Measurements from ENCODE around the gene DNAH7.

DNAH7 gene

GRCh38 chr2:196046123-196046917 lies 22.3 kb downstream of the DNAH7 start:
- DNase-seq (ENCODE audit: low spot score) = no peak
- no peak for TF ChIP-seq CTCF (IDR thresholded peaks at IDR 0.05; ENCODE audit: borderline replicate concordance, control extremely low read depth, extremely low read depth, insufficient read depth, missing control alignments)
- in situ Hi-C loops (cut with MboI; ENCODE audit: low sequenced_read_pairs, unreplicated experiment) = no loop called here

GRCh38 chr2:196041786-196042185 lies 26.9 kb downstream of the DNAH7 start:
- in situ Hi-C loops (cut with MboI; ENCODE audit: low sequenced_read_pairs, unreplicated experiment) = no loop called here
- no peak for TF ChIP-seq CTCF (IDR thresholded peaks at IDR 0.05; ENCODE audit: borderline replicate concordance, control extremely low read depth, extremely low read depth, insufficient read depth, missing control alignments)
- no peak for DNase-seq (ENCODE audit: low spot score)

- in situ Hi-C loops (cut with MboI; ENCODE audit: low sequenced_read_pairs, unreplicated experiment) = no loop called here
- no peak for DNase-seq (ENCODE audit: low spot score)
- no peak for TF ChIP-seq CTCF (IDR thresholded peaks at IDR 0.05; ENCODE audit: borderline replicate concordance, control extremely low read depth, extremely low read depth, insufficient read depth, missing control alignments)
These were observed 28.4 kb downstream of the DNAH7 start for GRCh38 chr2:196040218-196040617.

GRCh38 chr2:196036442-196036841 lies 32.2 kb downstream of the DNAH7 start:
- in situ Hi-C loops (cut with MboI; ENCODE audit: low sequenced_read_pairs, unreplicated experiment) = no loop called here
- DNase-seq (ENCODE audit: low spot score) = no peak
- TF ChIP-seq CTCF (IDR thresholded peaks at IDR 0.05; ENCODE audit: borderline replicate concordance, control extremely low read depth, extremely low read depth, insufficient read depth, missing control alignments) = no peak

- no peak for TF ChIP-seq CTCF (IDR thresholded peaks at IDR 0.05; ENCODE audit: borderline replicate concordance, control extremely low read depth, extremely low read depth, insufficient read depth, missing control alignments)
- in situ Hi-C loops (cut with MboI; ENCODE audit: low sequenced_read_pairs, unreplicated experiment) = no loop called here
- DNase-seq (ENCODE audit: low spot score) = no peak
These were observed 50.6 kb downstream of the DNAH7 start for GRCh38 chr2:196018037-196018436.

- no peak for TF ChIP-seq CTCF (IDR thresholded peaks at IDR 0.05; ENCODE audit: borderline replicate concordance, control extremely low read depth, extremely low read depth, insufficient read depth, missing control alignments)
These were observed 56.3 kb downstream of the DNAH7 start for GRCh38 chr2:196012314-196012713.

More at GRCh38 chr2:196012314-196012713, 56.3 kb downstream of the DNAH7 start:
- in situ Hi-C loops (cut with MboI; ENCODE audit: low sequenced_read_pairs, unreplicated experiment) = no loop called here
- no peak for DNase-seq (ENCODE audit: low spot score)
